ENCODE measurements around the gene TMEM51. TPM values are rescaled to one million over a fixed set of nuclear protein-coding genes. Genes with fewer than 3 reads are reported as not detected.

The TMEM51 gene
- total and polyA plus RNA-seq, 2 of the 13 experiments (the other 11 are each of a cell fraction or from before 2014, with no cell fraction given) = 12.2 to 22.3 TPM

DNA sequence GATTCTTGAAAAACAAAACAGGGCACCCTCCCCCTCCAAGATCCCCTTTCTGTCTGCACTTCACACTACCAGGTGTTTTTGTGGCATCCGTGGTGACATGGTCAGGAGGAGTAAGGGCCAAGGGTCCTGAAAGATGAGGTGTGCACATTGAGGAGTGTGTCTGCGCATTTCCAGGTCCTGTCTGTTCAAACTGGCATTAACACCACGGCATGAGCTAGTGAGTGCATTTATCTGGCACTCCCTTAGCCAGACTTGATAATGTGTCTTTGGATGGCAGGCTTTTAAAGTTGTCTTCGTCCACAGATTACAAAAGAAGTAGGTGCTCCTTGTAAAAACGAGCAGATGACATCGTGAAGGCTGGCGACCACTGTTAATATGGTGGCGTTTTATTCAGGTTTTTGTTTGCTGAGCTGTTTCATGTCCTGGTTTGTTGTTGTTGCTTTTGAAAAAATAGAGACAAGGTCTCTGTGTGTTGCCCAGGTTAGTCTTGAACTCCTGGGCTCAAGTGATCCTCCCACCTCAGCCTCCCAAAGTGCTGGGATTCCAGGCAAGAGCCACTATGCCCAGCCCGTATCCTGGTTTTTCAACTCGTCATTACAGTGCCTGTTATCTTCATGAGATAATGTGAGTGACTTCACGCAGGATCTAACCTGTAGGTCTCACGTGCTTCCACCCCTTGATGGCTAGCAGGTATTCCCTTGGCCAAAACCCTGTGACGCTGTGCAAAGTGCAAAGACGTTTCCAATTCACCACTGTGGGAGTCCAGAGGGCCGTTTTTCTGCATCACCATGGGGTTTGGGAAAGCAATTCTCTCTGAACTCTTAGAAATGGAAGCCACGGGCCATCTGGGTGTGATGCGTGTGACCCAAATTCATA is 4.2 kb downstream of the TMEM51 start:
- Histone ChIP-seq H3K36me3 (replicated peaks in 1 of 2; ENCODE audit: control insufficient read depth in 1 of 2, insufficient read depth in 2 of 2, low read length in 2 of 2) (peaks cover 0 to 11% of the 10 kb centered on the region in 2 experiments; a peak in 3 of 5 replicates), H3K9me3 (ENCODE audit: low read length) (no peaks in the 10 kb centered on the region), H3K27me3 (ENCODE audit: control insufficient read depth in 1 of 2, insufficient read depth in 2 of 2, low read length in 2 of 2) (no peaks in the 10 kb centered on the region), H2AFZ (ENCODE audit: low read length) (no peak overlapping the region), H3K9ac (ENCODE audit: insufficient read depth, low read depth, low read length) (no peak overlapping the region), H3K4me1 (ENCODE audit: insufficient read depth, low read length) (peaks cover 59% of the 10 kb centered on the region), H3K4me3 (replicated peaks in 1 of 3; ENCODE audit: insufficient read depth in 1 of 3, low read depth in 2 of 3, low read length in 3 of 3) (peak overlapping the region in 1 of 3 experiments; percentile 25; a peak in 1 of 6 replicates), H4K20me1 (ENCODE audit: insufficient read depth, low read length) (peaks cover 33% of the 10 kb centered on the region; the same call in 1 of the 2 replicates), H3K27ac (ENCODE audit: extremely low read length, insufficient read depth, low read length) (peak overlapping the region; percentile 37), H3K79me2 (ENCODE audit: insufficient read depth, low read length) (peaks cover 84% of the 10 kb centered on the region), H3K4me2 (ENCODE audit: low read depth, low read length) (peak overlapping the region; percentile 63)
- intact Hi-C loops (cut with micrococcal nuclease; ENCODE audit: unreplicated experiment) = no loop called here
- POLR2A ChIA-PET = interaction anchor here (2.6 kb wide), 1 partner anchor 32 kb away, joined by 8 read pairs; no protein-coding TSS in a partner anchor
- 82% methylated on average over 17 of the region's 17 CpGs for WGBS (ENCODE audit: low lambda C conversion rate)
- in situ Hi-C loops (cut with HindIII; ENCODE audit: extremely low pct_ligation_motif_present, low pct_unique_long_range_greater_than_20kb) = no loop called here
- DNase-seq (ENCODE audit: low spot score) (no peak), ATAC-seq (no peak), FAIRE-seq (no peak)
- CTCF ChIA-PET (ENCODE audit: low intra/inter-chr PET ratio, low total read pairs) = no interaction called here
- no TSS peak for BruUV-seq (replicated peaks)
- TF ChIP-seq RBFOX2 (IDR thresholded peaks at IDR 0.05; ENCODE audit: low read depth, low read length) = 0 out of 2 replicates have a peak, but pooled peaks have one; percentile 11
- TF ChIP-seq CAMTA2 (CRISPR knock-in tag; IDR thresholded peaks at IDR 0.05; ENCODE audit: borderline replicate concordance) = no peak
- TF ChIP-seq NCOA5 (CRISPR knock-in tag; IDR thresholded peaks at IDR 0.05) = no peak

DNA sequence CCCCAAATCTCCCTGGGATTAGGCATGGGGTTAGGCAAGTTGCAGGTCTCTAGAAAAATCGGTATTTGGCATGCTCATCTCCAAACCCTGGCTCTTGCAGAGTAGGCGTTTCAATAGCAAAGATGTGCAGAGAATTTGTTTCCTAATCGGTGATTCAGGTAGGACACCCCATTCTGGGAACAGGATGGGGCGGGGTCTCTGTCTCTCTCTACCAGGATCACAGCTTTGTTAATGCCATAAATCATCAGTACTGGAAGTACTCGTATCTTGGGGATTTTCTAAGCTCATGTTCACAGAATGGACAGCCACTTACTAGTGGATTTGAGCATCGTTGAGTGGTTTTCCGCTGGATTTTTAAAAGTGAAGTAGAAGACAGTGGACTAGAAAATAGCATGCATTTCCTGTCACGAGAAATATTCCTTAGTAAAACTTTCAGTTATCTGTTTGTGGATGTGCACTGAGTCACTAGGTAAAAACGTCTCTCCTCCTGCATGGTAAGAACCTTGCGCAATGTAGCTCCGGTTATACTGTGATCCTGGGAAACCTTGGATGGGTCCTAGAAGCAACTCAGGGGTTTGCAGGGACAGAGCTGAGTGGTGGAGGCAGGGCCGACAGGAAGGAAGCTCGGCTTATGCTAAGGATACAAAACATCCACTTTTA is 5.1 kb downstream of the TMEM51 start:
- peak; percentile 51 for DNase-seq (ENCODE audit: low spot score)
- FAIRE-seq = peak; percentile 60
- Histone ChIP-seq H3K79me2 (ENCODE audit: insufficient read depth, low read length) (peaks cover 88% of the 10 kb centered on the region), H3K9me3 (ENCODE audit: low read length) (no peaks in the 10 kb centered on the region), H3K4me2 (ENCODE audit: low read depth, low read length) (peak overlapping the region; percentile 63), H2AFZ (ENCODE audit: low read length) (no peak overlapping the region), H3K9ac (ENCODE audit: insufficient read depth, low read depth, low read length) (no peak overlapping the region), H3K4me1 (ENCODE audit: insufficient read depth, low read length) (peaks cover 65% of the 10 kb centered on the region), H3K27ac (ENCODE audit: extremely low read length, insufficient read depth, low read length) (peak overlapping the region; percentile 37), H3K4me3 (replicated peaks in 1 of 3; ENCODE audit: insufficient read depth in 1 of 3, low read depth in 2 of 3, low read length in 3 of 3) (peak overlapping the region in 1 of 3 experiments; percentile 25; a peak in 1 of 6 replicates), H4K20me1 (ENCODE audit: insufficient read depth, low read length) (peaks cover 36% of the 10 kb centered on the region; the same call in 1 of the 2 replicates), H3K27me3 (ENCODE audit: control insufficient read depth in 1 of 2, insufficient read depth in 2 of 2, low read length in 2 of 2) (no peaks in the 10 kb centered on the region), H3K36me3 (replicated peaks in 1 of 2; ENCODE audit: control insufficient read depth in 1 of 2, insufficient read depth in 2 of 2, low read length in 2 of 2) (peaks cover 0 to 11% of the 10 kb centered on the region in 2 experiments; a peak in 3 of 5 replicates)
- ATAC-seq = no peak
- CTCF ChIA-PET (ENCODE audit: low intra/inter-chr PET ratio, low total read pairs) = no interaction called here
- WGBS (ENCODE audit: low lambda C conversion rate) = 37% methylated on average over 13 of the region's 13 CpGs
- in situ Hi-C loops (cut with HindIII; ENCODE audit: extremely low pct_ligation_motif_present, low pct_unique_long_range_greater_than_20kb) = no loop called here
- BruUV-seq (replicated peaks) = no TSS peak
- POLR2A ChIA-PET = interaction anchor here (0.9 to 2.6 kb wide), 2 partner anchors 31 to 39 kb away, joined by 3 to 8 read pairs; no protein-coding TSS in a partner anchor
- intact Hi-C loops (cut with micrococcal nuclease; ENCODE audit: unreplicated experiment) = no loop called here
- peak; percentile 55; the same call in 1 of the 2 replicates for TF ChIP-seq ZNF12 (CRISPR knock-in tag; IDR thresholded peaks at IDR 0.05)
- TF ChIP-seq FOSL2 (CRISPR knock-in tag; IDR thresholded peaks at IDR 0.05) = peak; percentile 86
- TF ChIP-seq RXRB (CRISPR knock-in tag; IDR thresholded peaks at IDR 0.05; ENCODE audit: borderline replicate concordance) = peak; percentile 28; the same call in 1 of the 2 replicates
- TF ChIP-seq, protein P1, sequence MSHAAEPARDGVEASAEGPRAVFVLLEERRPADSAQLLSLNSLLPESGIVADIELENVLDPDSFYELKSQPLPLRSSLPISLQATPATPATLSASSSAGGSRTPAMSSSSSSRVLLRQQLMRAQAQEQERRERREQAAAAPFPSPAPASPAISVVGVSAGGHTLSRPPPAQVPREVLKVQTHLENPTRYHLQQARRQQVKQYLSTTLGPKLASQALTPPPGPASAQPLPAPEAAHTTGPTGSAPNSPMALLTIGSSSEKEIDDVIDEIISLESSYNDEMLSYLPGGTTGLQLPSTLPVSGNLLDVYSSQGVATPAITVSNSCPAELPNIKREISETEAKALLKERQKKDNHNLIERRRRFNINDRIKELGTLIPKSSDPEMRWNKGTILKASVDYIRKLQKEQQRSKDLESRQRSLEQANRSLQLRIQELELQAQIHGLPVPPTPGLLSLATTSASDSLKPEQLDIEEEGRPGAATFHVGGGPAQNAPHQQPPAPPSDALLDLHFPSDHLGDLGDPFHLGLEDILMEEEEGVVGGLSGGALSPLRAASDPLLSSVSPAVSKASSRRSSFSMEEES (CRISPR knock-in tag; IDR thresholded peaks at IDR 0.05) = 0 out of 2 replicates have a peak, but pooled peaks have one; percentile 12
- no peak for TF ChIP-seq CBX2 (IDR thresholded peaks at IDR 0.05; ENCODE audit: low read depth, low read length)
- no peak for TF ChIP-seq CBX2 (CRISPR knock-in tag; IDR thresholded peaks at IDR 0.05; ENCODE audit: low read depth)
- TF ChIP-seq CEBPB (IDR thresholded peaks at IDR 0.05; ENCODE audit: borderline replicate concordance, low read depth, low read length) = peak; percentile 96
- TF ChIP-seq ZNF292 (CRISPR knock-in tag; IDR thresholded peaks at IDR 0.05; ENCODE audit: borderline replicate concordance, low read depth) = no peak
- TF ChIP-seq, protein P2, sequence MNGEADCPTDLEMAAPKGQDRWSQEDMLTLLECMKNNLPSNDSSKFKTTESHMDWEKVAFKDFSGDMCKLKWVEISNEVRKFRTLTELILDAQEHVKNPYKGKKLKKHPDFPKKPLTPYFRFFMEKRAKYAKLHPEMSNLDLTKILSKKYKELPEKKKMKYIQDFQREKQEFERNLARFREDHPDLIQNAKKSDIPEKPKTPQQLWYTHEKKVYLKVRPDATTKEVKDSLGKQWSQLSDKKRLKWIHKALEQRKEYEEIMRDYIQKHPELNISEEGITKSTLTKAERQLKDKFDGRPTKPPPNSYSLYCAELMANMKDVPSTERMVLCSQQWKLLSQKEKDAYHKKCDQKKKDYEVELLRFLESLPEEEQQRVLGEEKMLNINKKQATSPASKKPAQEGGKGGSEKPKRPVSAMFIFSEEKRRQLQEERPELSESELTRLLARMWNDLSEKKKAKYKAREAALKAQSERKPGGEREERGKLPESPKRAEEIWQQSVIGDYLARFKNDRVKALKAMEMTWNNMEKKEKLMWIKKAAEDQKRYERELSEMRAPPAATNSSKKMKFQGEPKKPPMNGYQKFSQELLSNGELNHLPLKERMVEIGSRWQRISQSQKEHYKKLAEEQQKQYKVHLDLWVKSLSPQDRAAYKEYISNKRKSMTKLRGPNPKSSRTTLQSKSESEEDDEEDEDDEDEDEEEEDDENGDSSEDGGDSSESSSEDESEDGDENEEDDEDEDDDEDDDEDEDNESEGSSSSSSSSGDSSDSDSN (CRISPR knock-in tag; IDR thresholded peaks at IDR 0.05) = 0 out of 2 replicates have a peak, but pooled peaks have one; percentile 3
